Right renal pelvis (tissue), 4 donors: ENCODE results near the gene RSPO3. TPM values are rescaled to one million over a fixed set of nuclear protein-coding genes. Genes with fewer than 3 reads are reported as not detected.
"Not testable (repeated sequence)": the region's sequence is repeated elsewhere in the genome, so short reads cannot be mapped to it uniquely, and the experiment has no call there.

Experiments
- DNase-seq, 4 donors: peaks; one replicate each; pipeline ENCODE4 v3.0.0-alpha.2; 2013; ENCODE audit warnings: low read depth in 4 of 4, low spot score in 3 of 4, missing footprints in 1 of 4
- polyA plus RNA-seq, 4 donors: library from polyadenylated mRNA; unstranded; fragments of 120-200 nt; gene quantifications; one replicate each; pipeline ENCODE4 v1.2.1, GENCODE V29; 2013; ENCODE audit not compliant: insufficient read length in 4 of 4

The RSPO3 gene, protein sequence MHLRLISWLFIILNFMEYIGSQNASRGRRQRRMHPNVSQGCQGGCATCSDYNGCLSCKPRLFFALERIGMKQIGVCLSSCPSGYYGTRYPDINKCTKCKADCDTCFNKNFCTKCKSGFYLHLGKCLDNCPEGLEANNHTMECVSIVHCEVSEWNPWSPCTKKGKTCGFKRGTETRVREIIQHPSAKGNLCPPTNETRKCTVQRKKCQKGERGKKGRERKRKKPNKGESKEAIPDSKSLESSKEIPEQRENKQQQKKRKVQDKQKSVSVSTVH
- polyA plus RNA-seq = 10 to 100 TPM; 12.2 to 28.0 (median 20.7) TPM

DNA sequence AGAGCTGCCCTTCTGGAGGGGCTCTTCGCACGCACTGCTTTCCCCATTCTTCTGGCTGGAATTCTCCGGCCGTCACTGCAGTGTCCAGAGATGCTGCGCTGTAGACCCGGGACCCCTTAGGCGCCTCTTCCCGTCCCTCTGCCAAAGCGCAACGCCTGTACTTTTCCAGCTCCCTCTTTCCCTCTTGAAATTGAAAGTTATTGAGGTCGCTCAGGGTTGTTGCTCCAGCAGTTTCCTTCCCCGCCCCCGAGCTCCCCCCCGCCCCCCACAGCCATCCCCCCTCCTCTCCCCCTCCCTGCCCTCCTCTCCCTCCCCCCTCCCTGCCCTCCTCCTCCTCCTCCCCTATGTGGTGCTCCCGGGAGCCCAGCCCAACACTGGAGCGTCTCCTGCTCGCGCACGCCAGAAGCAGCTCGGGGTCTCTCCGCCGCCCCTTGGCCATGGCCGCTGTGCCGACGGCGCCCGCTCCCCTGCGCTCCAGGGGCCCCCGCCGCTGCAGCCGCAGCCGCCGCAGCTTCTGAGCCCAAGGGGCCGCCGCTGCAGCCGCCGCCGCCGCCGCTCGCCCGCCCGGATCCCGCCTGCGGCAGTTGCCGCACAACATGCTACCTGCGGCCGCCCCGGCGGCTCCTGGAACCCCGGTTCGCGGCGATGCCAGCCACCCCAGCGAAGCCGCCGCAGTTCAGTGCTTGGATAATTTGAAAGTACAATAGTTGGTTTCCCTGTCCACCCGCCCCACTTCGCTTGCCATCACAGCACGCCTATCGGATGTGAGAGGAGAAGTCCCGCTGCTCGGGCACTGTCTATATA lies at the start of gene RSPO3:
Gene RSPO3, plus strand, starts transcription at position 374 of the 804 bp plus-strand sequence. CDS start 522 bp downstream, outside the sequence.
- DNase-seq = peak in 1 of 4 donors; percentile 37

DNA sequence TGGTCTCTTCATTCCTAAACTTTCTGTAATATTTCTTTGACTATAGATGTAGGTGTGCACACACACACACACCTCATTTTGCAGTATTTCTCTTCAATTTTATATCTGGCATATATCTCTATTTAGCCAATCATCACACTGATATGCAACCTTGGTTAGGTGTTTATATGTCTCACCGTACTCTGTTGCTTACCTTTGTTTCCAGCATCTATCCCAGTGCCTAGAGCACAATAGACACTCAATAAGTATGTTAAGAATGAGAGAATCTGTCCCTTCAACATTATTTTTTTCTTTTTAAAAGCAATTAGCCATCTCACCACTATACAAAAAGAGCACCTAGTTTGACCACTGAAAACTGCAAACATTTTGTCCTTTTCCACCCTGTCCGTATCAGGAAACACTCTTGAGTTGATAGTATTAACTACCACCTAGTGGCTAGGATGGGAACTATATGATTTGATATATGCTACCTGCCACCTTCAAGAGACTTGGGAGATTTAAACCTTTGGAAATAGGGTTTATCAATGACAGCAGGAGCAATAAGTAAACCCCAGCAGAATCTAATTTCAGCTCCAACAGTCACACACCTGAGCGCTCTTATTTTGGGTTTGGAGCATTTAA lies 48.7 kb upstream of the RSPO3 start:
- DNase-seq = peak in 1 of 4 donors; percentile 3

DNA sequence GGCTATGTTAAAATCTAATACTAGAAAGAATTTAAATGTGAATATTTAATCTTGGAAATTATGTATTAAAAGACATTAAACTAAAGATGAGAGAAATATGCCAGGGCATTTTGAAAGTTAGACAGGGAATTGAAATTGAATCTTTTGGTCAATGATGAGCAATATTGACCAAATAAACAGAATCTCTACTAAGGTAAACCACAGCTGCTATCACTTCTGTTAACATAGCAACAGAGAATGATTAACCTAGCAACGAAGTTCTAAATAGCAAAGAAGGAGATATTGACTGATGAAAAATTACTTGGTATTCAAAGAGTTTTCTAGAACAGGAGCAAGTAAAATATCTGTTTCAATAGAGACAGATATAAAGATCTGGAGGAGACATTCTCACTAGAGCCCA lies 45.2 kb upstream of the RSPO3 start:
- no peak for DNase-seq

DNA sequence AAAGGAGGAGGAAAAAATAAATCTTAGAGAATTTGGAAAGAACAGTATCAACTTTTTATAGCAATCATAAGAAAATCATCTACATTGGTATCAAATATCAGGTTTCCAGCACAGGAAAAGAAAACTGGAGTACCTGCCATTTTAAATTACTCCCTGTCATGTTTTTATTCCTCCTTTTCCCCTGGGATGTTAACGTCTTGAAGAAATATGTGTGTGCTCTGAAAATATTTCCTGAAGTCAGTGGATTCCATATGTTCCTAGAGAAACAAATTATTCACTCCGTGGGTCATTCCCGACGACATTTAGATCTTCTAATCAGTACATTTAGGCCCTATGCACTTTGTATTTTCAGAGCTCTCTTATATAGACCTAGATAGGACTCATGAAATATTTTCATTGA lies 42.0 kb upstream of the RSPO3 start:
- DNase-seq = no peak

DNA sequence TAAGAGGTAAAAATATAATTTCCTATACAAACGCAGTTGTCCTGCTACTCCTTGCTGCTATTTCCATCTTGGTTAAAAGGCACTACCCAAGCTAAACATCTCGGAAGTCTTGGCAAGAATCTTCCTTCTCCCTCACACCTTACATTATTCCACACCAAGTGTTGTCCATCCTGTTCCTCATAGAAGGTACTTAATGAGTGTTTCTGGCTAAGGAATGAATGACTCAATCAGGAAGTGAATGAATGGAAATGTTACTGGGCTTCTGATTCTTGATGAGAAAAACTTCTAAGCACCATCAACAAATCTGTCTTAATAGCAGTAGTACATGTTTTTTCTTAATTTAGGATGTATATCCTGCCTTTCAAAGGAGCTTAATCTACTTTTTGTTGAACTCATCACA lies 40.6 kb upstream of the RSPO3 start:
- DNase-seq = no peak

DNA sequence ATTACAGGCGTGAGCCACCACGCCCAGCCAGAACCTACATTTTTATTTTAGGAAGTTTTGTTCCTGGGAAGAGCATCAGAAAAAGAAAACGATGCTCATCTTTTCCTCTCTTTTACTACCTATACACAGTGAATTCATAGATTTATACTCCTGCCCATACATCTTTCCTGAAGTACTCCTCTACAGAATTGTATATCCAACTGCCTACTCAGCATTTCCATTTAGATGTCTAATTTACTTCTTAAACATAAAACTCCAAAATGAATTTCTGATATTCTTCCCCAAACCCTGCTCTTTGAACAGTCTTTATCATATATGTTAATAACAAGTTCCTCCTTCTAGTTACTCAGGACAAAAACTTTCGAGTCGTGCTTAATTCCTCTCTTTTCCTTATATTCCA lies 39.8 kb upstream of the RSPO3 start:
- no peak for DNase-seq

DNA sequence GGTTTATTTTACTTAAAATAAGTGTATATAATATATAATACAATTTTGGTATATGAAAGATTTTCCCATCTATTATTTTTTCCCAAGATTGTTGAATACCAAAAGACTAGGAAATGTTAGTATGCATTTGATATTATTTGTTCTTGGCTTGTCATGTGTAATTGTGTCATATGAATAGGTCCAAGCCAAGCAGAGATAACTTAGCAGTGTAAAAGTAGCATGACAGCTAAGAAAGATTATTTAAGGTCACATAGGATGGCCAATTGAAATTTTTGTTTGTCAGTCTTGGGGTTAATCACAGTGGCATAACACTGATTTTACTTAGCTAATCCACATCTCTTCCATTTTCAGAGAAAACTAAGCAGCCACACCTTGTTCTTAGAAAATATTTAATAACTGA lies 38.8 kb upstream of the RSPO3 start:
- DNase-seq = no peak

DNA sequence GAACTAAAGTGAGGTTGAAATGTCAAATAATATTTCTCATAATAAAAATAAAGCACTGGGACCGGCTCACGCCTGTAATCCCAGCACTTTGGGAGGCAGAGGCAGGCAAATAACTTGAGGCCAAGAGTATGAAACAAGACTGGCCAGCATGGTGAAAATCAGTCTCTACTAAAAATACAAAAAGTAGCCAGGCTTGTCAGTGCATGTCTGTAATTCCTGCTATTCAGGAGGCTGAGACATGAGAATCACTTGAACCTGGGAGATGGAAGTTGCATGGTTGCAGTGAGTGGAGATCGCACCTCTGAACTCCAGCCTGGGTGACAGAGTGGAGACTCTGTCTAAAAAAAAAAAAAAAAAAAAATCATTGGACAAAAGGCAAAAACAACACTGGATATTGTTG lies 38.4 kb upstream of the RSPO3 start:
- no peak for DNase-seq

DNA sequence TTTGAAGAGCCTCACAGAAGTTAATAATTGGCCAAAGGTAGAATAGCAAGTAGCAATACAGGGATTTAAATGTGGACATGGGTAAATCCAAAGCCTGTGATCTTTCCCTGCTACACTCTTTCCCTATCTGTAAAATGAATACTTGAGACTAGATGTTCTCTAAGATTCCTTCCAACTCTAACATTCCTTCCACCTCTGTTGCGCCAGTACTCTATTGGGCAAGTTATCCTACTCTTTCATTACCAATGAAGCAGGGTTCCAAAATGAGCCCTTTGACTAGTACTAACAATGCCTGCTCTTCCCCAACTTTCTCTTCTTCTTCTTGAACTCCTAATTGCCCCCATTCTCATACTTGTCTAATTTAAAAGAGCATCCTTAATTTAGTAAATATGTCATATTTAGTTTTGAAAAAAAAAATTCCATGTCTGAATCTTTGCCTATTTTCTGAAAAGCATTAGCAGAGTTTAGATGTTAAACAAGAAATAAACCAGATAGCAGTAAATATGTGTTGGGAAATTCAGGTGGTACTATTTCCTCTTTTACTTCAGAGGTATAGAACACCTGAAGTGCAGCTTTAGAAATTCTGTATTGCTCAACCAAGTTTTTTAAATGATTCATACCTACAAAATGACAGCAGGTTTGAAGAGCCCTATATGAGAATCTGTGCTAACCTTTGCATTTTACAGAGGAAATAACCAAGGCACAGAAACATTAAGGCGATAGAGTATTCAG lies 35.1 kb upstream of the RSPO3 start:
- DNase-seq = no peak

DNA sequence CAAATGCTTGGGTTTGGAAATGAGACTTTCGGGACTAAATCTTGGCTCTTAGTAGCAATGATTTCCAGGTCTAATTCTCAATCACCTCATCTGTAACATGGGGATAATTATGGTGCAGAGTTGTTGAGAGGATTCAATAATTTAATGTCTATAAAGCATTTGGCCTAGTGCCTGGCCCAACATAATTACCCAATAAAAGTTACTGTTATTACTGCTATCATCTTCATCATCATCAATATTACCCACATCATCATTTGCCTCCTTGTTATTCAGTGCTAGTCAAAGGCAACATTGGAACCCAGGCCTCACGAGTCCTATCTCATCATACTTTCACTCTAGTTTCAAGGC lies 34.5 kb upstream of the RSPO3 start:
- no peak for DNase-seq

DNA sequence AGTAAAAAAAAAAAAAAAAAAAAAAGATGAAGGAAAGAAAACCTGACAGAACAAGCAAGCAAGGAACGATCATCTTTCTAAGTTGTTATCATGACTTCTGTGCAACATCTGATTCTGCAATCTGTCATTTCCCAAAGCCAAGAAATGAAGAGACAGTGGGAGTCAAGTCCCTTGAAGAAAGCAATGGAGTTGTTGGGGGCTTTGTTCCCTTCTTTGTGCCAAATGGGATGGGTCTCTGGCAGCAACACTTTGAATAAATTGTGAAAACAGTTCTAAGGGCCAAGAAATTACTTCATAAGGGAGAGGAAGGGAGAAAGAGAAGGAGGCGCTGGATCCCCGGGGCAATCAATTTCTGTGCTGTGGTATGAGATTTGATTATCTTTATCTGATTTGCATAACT lies 33.3 kb upstream of the RSPO3 start:
- DNase-seq = no peak

DNA sequence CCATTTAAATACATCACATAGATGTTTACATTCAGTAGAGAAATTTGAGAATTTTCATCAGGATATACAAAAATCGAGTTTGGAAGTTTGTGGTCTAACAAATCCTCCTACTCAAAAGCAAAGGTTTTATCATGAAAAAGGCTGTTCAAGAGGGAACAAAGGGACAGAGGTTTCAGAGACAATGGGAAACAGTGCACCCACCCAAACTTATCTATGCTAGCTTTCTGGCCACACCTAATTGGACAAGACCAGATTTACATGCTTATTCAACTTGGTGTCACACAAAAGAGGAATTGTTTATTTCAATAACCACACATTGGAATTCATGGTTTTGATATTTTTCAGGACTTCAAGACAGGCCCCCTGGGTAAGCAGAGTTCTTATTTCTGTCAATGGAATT lies 28.4 kb upstream of the RSPO3 start:
- DNase-seq = no peak

DNA sequence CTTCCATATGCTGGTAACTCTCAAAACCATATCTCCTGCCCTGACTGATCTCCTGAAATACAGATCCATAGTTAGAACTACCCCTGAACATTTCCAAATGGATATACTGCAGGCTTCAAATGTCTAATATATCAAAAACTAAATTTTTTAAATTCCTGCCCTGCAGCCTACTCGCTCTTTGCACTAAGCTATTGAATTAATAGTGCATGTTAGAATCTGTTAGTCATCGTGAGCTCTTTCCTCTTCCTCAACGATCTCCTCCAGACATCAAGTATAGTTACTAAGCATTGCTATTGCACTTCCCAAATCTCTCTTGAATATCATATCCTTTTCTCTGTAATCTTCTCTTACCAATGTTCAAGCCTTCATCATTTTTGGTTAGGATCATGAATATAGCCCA lies 26.0 kb upstream of the RSPO3 start:
- no peak for DNase-seq

DNA sequence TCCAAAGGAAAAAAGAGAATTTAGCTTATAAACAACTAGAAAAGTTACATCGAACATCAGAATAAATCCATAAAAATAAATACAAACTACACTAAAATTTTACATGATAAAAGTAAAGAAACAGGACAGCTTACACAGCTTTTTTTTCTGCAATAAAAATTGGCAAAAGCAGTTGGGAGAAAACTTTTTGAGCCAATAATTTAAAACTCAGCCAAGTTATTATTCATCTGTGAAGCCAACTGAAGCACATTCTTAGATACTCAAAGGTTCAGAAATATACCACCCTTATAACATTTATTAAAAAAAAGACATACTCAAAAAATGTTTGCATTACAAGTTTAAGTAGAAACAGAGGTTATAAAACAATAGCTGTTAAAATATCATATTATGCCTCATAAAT lies 23.7 kb upstream of the RSPO3 start:
- DNase-seq = no peak

DNA sequence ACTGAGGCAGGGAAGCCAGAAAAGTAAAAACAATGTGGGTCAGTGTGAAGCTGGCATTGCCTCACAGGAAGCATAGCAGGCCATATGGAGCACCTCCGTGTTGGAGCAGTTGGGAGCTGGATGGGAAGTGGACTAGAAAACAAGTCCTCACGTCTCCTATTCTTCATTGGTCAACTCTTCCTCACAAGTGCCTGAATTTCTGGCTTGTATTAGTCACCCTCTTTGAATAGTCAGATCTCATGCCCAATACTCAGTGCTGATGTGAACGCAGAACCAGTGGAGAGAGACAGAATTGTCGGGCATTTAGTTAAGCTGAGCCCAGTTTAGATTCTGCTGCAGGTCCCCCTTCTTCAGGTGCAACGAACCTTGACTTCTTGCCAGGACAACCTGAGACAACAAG lies 22.3 kb upstream of the RSPO3 start:
- DNase-seq = no peak

DNA sequence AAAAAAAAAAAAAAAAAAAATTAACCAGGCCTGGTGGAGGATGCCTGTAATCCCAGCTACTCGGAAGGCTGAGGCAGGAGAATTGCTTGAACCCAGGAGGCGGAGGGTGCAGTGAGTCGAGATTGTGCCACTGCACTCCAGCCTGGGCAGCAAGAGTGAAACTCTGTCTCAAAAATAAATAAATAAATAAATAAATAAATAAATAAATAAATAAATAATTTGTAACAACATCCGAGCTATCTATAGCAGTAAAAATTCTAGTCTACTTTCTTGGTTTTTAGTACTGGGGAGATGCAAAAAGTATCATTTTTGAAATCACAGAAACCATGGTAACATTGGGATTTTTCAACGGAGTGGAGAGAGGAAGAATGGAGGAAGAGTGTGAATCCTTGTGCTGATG lies 21.0 kb upstream of the RSPO3 start:
- DNase-seq = not testable (repeated sequence)

DNA sequence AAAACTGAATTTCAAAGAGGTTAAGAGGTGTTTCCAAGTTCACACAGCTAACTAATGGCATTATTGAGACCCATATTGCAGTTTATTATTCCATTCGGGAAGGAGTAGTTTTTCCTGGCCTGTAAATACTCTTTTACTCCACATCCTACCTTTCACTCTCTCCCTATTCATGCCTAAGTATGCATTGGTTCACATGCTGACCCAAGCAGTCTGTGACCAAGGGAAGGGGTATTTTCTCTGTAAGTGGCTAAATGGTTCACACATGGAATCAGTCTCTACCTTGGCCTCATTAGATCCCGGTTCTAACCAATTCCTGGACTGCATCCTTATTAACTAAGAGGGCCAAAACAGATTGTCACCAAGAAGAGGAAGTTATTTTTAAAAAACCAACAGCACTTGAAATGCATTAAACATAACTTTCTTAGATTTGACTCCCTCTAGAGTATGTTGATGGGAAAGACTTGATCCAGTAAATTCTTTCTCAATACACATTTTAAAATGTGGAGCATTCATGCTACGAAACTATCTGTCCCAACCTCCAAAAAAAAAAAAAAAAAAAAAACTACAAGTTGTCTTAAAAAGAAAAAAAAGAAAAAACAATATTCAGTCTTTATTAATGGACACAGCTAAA lies 17.8 kb upstream of the RSPO3 start:
- no peak for DNase-seq

DNA sequence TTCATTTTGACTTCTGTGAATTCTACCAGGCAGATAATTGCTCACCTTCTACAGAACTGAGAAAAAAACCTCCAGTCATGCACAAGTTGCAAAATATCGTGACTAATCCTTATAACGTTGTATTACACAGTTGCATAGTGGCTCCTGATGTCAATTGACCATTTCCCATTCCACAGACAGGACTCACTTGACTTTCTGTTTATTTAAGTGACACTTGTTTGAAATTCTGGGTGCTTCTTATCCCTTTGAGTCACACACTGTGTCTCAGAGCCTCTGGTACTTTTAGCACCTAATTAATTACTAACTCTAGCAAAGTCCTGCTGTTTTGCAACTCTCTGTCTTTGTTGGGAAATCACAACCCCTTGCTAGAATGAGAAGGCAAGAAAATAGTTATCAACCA lies 16.2 kb upstream of the RSPO3 start:
- DNase-seq = no peak

DNA sequence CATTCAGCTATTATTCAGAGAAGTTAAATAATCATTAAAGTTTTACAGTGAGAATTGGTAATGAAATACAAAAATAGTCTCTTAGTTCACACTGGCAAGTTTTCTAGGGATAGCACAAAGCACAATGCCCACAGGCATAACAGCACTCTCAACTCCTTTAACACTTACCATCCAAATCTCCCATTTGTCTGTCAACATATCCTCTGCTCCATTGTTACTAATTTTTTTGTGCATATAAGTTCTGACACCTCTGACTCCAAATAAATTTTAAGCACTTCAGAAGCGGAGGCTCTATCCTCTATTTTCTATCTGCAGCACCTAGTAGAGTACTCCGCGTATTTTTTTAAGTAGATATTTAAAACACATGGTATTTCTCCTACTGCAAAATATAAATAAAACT lies 15.6 kb upstream of the RSPO3 start:
- DNase-seq = no peak

DNA sequence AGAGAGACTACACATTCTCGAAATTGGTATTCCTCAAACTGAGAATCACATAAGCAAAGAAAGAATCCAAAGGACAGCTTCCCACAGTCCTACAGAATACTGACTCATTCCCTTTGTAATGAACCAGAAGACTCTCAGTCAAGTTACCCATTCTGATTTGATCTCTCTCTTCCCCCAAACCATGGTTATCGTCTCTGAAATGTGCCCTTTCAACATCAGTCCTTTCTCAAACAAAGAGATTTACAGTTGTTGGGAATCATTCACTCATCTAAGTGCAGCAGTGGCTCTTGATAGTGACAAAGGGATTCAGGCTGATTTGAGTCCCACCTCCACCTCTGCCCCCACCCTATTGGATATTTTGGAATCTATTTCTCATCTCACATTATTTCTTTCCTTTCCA lies 15.0 kb upstream of the RSPO3 start:
- no peak for DNase-seq

DNA sequence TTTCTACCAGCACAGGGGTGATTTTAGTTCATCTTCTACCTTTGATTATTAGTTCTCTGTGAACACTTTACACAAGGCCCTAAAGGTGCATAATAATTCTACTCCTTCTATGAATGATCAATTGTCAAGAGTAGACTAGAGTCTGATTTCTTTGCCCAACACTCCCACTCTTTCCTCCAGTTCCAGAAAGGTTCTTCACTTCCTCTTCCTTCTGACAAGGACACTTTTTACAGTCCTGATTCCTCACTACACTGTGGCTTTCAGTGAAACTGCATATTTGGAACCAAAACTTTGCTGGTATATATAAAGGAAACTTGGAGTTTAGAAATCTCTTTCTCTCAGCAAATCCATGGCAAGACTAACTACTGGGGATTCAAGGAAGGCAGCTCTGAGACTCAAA lies 10.6 kb upstream of the RSPO3 start:
- no peak for DNase-seq
